LNCAP (cell line): ENCODE data around the gene NOD2.
A peak's percentile ranks its signal among the peaks of the same experiment; 100 is the strongest.

Experiments
- CTCF ChIP-seq: fragments of 450-650 bp; IDR thresholded peaks from 2 replicates; pipeline ENCODE4 v1.5.1; 2017; ENCODE audit warnings: mild to moderate bottlenecking

NOD2 gene

GRCh38 chr16:50653633-50654519, 39.5 kb upstream of the NOD2 start:
- TF ChIP-seq CTCF: no peak

GRCh38 chr16:50655558-50656055, 37.8 kb upstream of the NOD2 start:
- TF ChIP-seq CTCF: no peak

- no peak for TF ChIP-seq CTCF
These were observed 36.2 kb upstream of the NOD2 start for GRCh38 chr16:50657241-50657640.

GRCh38 chr16:50659806-50660205, 33.6 kb upstream of the NOD2 start:
- TF ChIP-seq CTCF: no peak

GRCh38 chr16:50662306-50662940, 31.0 kb upstream of the NOD2 start:
- TF ChIP-seq CTCF: no peak

GRCh38 chr16:50664270-50664669, 29.1 kb upstream of the NOD2 start:
- no peak for TF ChIP-seq CTCF

- TF ChIP-seq CTCF: peak; percentile 85
These were observed 28.1 kb upstream of the NOD2 start for GRCh38 chr16:50665128-50665878.
